IMR-90 (cell line): ENCODE results near the gene TEX36.

ENCODE experiments used
- MAFK ChIP-seq: IDR thresholded peaks from 2 replicates; pipeline ENCODE4 v1.6.1; 2012; ENCODE audit warnings: low read depth, low read length, improper control_type of control experiment
- POLR2A ChIP-seq: IDR thresholded peaks from 2 replicates; pipeline ENCODE4 v1.6.1; 2012; ENCODE audit warnings: mild to moderate bottlenecking, low read depth, low read length
- SMC3 ChIP-seq: fragments of 150-350 bp; IDR thresholded peaks from 2 replicates; pipeline ENCODE4 v1.6.1; 2016; ENCODE audit warnings: low read depth, mild to moderate bottlenecking, antibody characterized with exemption, low read length, moderate library complexity
- TF ChIP-seq, protein P1 (sequence below): conservative IDR thresholded peaks from 2 replicates; pipeline ENCODE4 v1.5.1; 2012; ENCODE audit warnings: mild to moderate bottlenecking, low read depth, low read length, improper control_type of control experiment

DNA sequence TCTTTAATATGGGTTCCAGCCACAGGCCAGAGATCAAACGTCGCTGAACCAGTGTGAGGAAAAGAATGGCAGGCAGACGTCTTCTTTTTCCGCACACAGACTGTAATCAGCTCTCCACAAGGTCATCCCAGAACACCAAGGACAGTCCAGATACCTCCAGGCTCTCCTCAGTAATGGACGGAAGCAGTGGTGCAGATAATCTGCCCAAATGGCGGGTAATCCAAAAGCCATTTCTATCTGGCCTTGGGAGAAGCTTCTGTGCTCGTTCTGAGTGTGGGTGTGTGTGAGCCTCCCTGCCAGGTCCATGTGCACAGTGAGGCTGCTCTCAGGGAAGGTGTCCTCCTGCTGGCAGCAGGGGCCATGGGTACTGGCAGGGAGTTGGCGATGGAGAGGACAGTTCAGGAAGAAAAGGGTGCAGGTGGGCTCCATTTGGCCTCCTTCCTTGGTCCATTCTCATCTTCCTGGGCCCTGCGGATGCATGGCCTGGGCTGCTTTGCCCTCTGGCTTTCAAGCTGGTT is 15.6 kb upstream of the TEX36 start:
- no peak for TF ChIP-seq SMC3
- TF ChIP-seq, protein P1, sequence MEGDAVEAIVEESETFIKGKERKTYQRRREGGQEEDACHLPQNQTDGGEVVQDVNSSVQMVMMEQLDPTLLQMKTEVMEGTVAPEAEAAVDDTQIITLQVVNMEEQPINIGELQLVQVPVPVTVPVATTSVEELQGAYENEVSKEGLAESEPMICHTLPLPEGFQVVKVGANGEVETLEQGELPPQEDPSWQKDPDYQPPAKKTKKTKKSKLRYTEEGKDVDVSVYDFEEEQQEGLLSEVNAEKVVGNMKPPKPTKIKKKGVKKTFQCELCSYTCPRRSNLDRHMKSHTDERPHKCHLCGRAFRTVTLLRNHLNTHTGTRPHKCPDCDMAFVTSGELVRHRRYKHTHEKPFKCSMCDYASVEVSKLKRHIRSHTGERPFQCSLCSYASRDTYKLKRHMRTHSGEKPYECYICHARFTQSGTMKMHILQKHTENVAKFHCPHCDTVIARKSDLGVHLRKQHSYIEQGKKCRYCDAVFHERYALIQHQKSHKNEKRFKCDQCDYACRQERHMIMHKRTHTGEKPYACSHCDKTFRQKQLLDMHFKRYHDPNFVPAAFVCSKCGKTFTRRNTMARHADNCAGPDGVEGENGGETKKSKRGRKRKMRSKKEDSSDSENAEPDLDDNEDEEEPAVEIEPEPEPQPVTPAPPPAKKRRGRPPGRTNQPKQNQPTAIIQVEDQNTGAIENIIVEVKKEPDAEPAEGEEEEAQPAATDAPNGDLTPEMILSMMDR: no peak
- TF ChIP-seq POLR2A: no peak
- no peak for TF ChIP-seq MAFK
